Measurements from ENCODE around the gene CCDC179.

CCDC179 gene

DNA sequence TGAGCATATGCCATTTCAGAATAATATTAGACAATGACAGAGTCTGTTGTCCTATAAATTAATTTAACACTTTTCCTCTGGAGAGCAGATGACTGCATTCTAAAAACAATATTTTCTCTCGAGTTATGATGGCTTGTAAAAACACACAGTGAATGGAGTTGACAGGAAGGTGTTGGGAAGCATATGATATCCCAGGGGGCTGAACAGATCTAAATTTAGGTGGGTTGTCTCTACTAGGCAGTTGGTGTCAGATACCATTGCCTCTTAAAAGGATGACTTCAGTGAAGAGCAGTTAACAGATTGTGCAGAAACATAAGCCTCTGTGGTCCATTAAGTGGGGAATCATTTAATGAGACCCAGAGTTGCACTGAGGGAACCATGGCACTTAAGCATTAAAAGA, 61.4 kb downstream of the CCDC179 start:
- no peak for TF ChIP-seq CTCF (IDR thresholded peaks at IDR 0.05; ENCODE audit: low read depth, low read length)
- DNase-seq (ENCODE audit: low read depth in 2 of 2) = no peak
- no peak overlapping the region for H3K4me3 ChIP-seq (replicated peaks in 1 of 2; ENCODE audit: low read depth in 2 of 2, low read length in 2 of 2)

- H3K4me3 ChIP-seq (replicated peaks in 1 of 2; ENCODE audit: low read depth in 2 of 2, low read length in 2 of 2) = no peak overlapping the region
- no peak for TF ChIP-seq CTCF (IDR thresholded peaks at IDR 0.05; ENCODE audit: low read depth, low read length)
- no peak for DNase-seq (ENCODE audit: low read depth in 2 of 2)
Measured at GRCh38 chr11:22797047-22797446, 63.2 kb downstream of the CCDC179 start.
